Calu3 (cell line): Measurements from ENCODE around the gene FMO1. TPM values are rescaled to one million over a fixed set of nuclear protein-coding genes. Genes with fewer than 3 reads are reported as not detected.
A peak's percentile ranks its signal among the peaks of the same experiment; 100 is the strongest.

Experiments
- BruUV-seq: library from RNA; stranded (reverse); fragments of 400-500 nt; replicated peaks from 2 replicates; lab custom pipeline; 2021; lab: Mats Ljungman, UMichigan
- CTCF ChIA-PET: fragments of 300-600 bp; sonication (Branson Sonifier 250); formaldehyde crosslinking; loops from one replicate; lab custom pipeline; 2022; ENCODE audit warnings: antibody characterized with exemption; lab: Charles Lee
- DNase-seq: peaks from one replicate; pipeline ENCODE4 v3.0.0; 2022
- H3K27ac Mint-ChIP-seq: one replicate; pipeline ENCODE4 v1.8.0; 2022; ENCODE audit warnings: mixed read lengths; ENCODE audit not compliant: unreplicated experiment
- H3K27me3 Mint-ChIP-seq: one replicate; pipeline ENCODE4 v1.8.0; 2022; ENCODE audit warnings: mixed read lengths; ENCODE audit not compliant: unreplicated experiment
- H3K36me3 Mint-ChIP-seq: one replicate; pipeline ENCODE4 v1.8.0; 2022; ENCODE audit warnings: mild to moderate bottlenecking, moderate library complexity, mixed read lengths; ENCODE audit not compliant: insufficient read depth, unreplicated experiment
- H3K4me1 Mint-ChIP-seq: one replicate; pipeline ENCODE4 v1.8.0; 2022; ENCODE audit warnings: mild to moderate bottlenecking, low read depth, mixed read lengths; ENCODE audit not compliant: unreplicated experiment
- H3K4me3 Mint-ChIP-seq: one replicate; pipeline ENCODE4 v1.8.0; 2022; ENCODE audit warnings: mild to moderate bottlenecking, low read depth, moderate library complexity, mixed read lengths; ENCODE audit not compliant: unreplicated experiment
- H3K9me3 Mint-ChIP-seq: one replicate; pipeline ENCODE4 v1.8.0; 2022; ENCODE audit warnings: low read depth, mixed read lengths; ENCODE audit not compliant: unreplicated experiment
- intact Hi-C: fragments of 100-400 bp; cut with micrococcal nuclease; formaldehyde crosslinking; loops from one replicate; pipeline ENCODE4 v1.10.0; 2022; ENCODE audit not compliant: unreplicated experiment
- total RNA-seq: library from RNA; stranded (reverse); gene quantifications from 2 replicates; pipeline ENCODE4 v1.2.3, GENCODE V29; 2022
- TF ChIP-seq, protein P1 (sequence below): fragments of 200-600 bp; IDR thresholded peaks from one replicate; pipeline ENCODE4 v1.8.0; 2022; ENCODE audit warnings: antibody characterized with exemption; ENCODE audit not compliant: unreplicated experiment

Gene FMO1
- total RNA-seq, 1 experiment from 2014 or later, result not detected

DNA sequence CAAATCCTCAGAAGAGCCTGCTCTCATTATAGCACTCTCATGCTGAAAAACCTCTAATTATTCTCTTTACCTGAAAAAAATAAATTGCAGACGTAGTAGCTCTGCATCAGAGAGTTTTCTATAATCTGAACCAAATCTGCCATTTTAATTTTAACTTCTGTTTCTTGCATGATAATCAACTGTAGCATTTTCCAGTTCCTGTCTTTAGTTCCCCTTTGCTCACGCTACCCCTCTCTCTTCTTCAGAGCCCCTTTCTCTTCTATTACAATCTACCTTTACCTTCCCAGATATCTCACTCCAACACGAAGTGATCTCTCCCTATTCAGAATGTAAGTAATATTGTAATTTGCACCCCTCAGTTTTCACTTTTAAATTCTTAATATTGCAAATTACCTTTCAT is 31.4 kb downstream of the FMO1 start:
- TF ChIP-seq, protein P1, sequence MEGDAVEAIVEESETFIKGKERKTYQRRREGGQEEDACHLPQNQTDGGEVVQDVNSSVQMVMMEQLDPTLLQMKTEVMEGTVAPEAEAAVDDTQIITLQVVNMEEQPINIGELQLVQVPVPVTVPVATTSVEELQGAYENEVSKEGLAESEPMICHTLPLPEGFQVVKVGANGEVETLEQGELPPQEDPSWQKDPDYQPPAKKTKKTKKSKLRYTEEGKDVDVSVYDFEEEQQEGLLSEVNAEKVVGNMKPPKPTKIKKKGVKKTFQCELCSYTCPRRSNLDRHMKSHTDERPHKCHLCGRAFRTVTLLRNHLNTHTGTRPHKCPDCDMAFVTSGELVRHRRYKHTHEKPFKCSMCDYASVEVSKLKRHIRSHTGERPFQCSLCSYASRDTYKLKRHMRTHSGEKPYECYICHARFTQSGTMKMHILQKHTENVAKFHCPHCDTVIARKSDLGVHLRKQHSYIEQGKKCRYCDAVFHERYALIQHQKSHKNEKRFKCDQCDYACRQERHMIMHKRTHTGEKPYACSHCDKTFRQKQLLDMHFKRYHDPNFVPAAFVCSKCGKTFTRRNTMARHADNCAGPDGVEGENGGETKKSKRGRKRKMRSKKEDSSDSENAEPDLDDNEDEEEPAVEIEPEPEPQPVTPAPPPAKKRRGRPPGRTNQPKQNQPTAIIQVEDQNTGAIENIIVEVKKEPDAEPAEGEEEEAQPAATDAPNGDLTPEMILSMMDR, result no peak
- no peaks in the 10 kb centered on the region for H3K4me1 Mint-ChIP-seq
- H3K9me3 Mint-ChIP-seq, result no peaks in the 10 kb centered on the region
- CTCF ChIA-PET, result no interaction called here
- no peak overlapping the region for H3K27ac Mint-ChIP-seq
- intact Hi-C loops, result no loop called here
- BruUV-seq, result no TSS peak
- DNase-seq, result no peak
- H3K4me3 Mint-ChIP-seq, result no peak overlapping the region
- H3K36me3 Mint-ChIP-seq, result no peaks in the 10 kb centered on the region
- H3K27me3 Mint-ChIP-seq, result peaks cover 12% of the 10 kb centered on the region

DNA sequence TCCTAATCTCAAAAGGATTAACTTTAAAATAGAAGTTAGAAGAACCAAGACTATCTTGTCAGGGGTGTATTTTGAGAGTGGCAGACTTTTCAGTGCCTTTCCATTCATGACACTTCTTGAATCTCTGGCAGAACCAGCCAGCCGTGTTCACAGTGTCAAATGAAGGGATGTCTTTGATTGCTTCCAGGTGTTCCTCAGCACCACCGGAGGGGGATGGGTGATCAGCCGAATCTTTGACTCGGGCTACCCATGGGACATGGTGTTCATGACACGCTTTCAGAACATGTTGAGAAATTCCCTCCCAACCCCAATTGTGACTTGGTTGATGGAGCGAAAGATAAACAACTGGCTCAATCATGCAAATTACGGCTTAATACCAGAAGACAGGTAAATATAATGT is 32.3 kb downstream of the FMO1 start:
- Mint-ChIP-seq H3K27me3 (peaks cover 12% of the 10 kb centered on the region), H3K4me1 (no peaks in the 10 kb centered on the region), H3K27ac (no peak overlapping the region), H3K9me3 (no peaks in the 10 kb centered on the region), H3K36me3 (no peaks in the 10 kb centered on the region), H3K4me3 (no peak overlapping the region)
- CTCF ChIA-PET, result no interaction called here
- no peak for DNase-seq
- TF ChIP-seq, protein P1, result no peak
- BruUV-seq, result no TSS peak
- intact Hi-C loops, result no loop called here

DNA sequence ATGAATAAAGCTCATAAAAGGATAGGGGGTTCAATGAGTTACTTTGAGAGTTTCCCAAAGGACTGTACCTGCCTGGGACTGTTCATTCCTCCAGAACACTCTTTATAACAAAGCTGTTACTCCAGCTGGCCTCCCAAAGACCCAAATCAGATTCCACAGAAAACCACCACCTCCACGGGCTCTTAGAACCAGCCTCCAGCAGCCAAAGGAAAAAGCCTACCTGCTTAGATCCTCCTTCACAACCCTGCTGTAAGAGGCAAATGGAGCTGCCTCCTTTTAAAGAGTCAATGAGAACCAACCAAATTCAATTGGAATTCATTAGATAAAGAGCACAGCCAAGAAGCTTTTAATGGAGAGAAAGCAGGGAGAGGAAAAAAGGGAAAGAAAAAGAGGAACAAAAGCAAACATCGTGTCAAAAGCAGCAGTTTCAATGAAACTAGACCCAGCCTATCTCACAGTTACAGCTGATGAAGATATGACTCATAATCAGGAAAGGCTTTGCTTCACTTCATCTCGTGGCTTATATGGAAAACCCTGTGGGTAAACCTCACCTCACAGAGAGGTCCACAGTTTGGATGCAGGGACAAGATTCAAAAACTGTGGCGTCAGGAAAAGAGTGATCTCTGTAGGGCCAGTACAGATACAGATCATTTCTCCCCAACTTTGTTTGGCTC is 37.9 kb downstream of the FMO1 start:
- CTCF ChIA-PET, result interaction anchor here (0.8 to 1.8 kb wide), 3 partner anchors 9 to 28 kb away, joined by 3 to 13 read pairs (median 3); partner anchors contain the start of gene FMO4
- H3K4me3 Mint-ChIP-seq, result no peak overlapping the region
- TF ChIP-seq, protein P1, result no peak
- intact Hi-C loops, result no loop called here
- DNase-seq, result no peak
- BruUV-seq, result no TSS peak
- no peaks in the 10 kb centered on the region for H3K27me3 Mint-ChIP-seq
- H3K36me3 Mint-ChIP-seq, result no peaks in the 10 kb centered on the region
- H3K9me3 Mint-ChIP-seq, result no peaks in the 10 kb centered on the region
- peaks cover 15% of the 10 kb centered on the region for H3K4me1 Mint-ChIP-seq
- H3K27ac Mint-ChIP-seq, result peak overlapping the region; percentile 13

DNA sequence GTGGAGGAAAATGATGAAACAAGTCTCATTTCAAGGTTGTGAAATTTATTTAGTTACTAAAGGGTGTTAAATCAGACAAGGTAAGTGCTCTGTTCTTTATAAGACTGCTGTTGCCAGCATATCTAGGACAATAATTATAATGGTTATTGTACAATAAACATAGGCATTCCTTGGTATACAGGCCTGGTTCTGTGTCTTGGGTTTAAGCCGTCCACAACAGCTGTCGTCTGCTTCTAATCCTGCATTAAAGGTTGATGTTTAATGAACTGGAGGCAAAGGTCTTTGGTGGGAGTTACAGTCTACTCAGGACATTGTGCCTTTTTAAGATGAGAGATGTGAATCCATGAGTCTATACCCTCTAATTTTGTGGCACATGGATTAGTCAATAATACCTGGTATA is 42.3 kb downstream of the FMO1 start:
- DNase-seq, result no peak
- BruUV-seq, result no TSS peak
- H3K9me3 Mint-ChIP-seq, result no peaks in the 10 kb centered on the region
- no peaks in the 10 kb centered on the region for H3K36me3 Mint-ChIP-seq
- no peaks in the 10 kb centered on the region for H3K27me3 Mint-ChIP-seq
- H3K27ac Mint-ChIP-seq, result no peak overlapping the region
- TF ChIP-seq, protein P1, result no peak
- H3K4me1 Mint-ChIP-seq, result peaks cover 15% of the 10 kb centered on the region
- intact Hi-C loops, result no loop called here
- H3K4me3 Mint-ChIP-seq, result no peak overlapping the region
- CTCF ChIA-PET, result no interaction called here
